ENCODE measurements around the gene TMEM131L. TPM values are rescaled to one million over a fixed set of nuclear protein-coding genes. Genes with fewer than 3 reads are reported as not detected.
"Not testable (repeated sequence)": the region's sequence is repeated elsewhere in the genome, so short reads cannot be mapped to it uniquely, and the experiment has no call there.

TMEM131L gene
- total RNA-seq, 1 donor from 2014 or later, result 7.9 TPM

DNA sequence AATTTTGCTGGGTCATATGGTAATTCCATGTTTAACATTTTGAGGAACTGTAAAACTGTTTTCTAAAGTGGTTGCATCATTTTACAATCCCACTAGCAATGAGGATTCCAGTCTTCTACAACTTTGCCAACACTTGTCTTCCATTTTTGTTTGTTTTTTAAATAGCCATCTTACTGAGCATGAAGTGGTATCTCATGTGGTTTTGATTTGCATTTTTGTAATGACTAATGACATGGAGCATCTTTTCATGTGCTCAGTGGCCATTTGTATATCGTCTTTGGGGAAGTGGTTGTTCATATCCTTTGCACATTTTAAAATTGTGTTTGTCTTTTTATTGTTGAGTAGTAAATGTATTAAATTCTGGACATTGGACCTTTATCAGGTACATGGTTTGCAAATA lies 94.7 kb downstream of the TMEM131L start:
- no peak for DNase-seq (ENCODE audit: low read depth)
- FAIRE-seq, result no peak
- peaks cover 1% of the 10 kb centered on the region for H3K36me3 ChIP-seq (ENCODE audit: control insufficient read depth, insufficient read depth, low read length)
- H3K4me3 ChIP-seq (ENCODE audit: low read depth, low read length), result no peak overlapping the region
- TF ChIP-seq CTCF (IDR thresholded peaks at IDR 0.05; ENCODE audit: insufficient read depth, low read length, severe bottlenecking), result no peak
- no peaks in the 10 kb centered on the region for H3K27me3 ChIP-seq (ENCODE audit: control insufficient read depth, insufficient read depth, low read length)

- H3K36me3 ChIP-seq (ENCODE audit: control insufficient read depth, insufficient read depth, low read length), result no peaks in the 10 kb centered on the region
- no peak for TF ChIP-seq CTCF (IDR thresholded peaks at IDR 0.05; ENCODE audit: insufficient read depth, low read length, severe bottlenecking)
- FAIRE-seq, result no peak
- DNase-seq (ENCODE audit: low read depth), result no peak
- H3K27me3 ChIP-seq (ENCODE audit: control insufficient read depth, insufficient read depth, low read length), result no peaks in the 10 kb centered on the region
- H3K4me3 ChIP-seq (ENCODE audit: low read depth, low read length), result no peak overlapping the region
Observed at GRCh38 chr4:153564630-153565525, 98.7 kb downstream of the TMEM131L start.

DNA sequence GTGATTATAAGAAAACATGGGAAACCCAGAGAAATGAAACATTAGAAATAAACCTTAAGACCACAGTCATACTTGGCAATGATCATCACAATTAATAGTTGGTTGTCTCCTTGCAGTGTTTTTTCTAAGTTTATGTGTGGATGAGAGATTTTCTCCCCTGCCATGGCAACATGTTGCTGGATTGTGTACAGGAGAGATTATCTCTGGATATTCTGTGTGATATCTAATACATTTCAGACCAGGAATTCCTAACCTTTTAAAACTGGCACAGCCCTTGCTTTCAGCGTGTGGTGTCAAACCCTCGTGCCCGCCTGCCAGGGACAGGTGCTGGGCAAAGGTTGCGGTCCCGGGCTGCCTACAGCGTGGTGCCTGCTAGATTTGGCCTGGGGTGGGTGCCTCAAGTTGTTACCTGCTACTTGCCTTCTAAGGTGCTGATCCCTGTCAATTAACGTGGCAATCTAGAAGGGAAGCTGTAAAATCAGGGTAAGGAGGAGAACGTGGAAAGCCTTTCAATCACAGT lies 100.5 kb downstream of the TMEM131L start:
- Histone ChIP-seq H3K36me3 (ENCODE audit: control insufficient read depth, insufficient read depth, low read length) (no peaks in the 10 kb centered on the region), H3K27me3 (ENCODE audit: control insufficient read depth, insufficient read depth, low read length) (no peaks in the 10 kb centered on the region), H3K4me3 (ENCODE audit: low read depth, low read length) (no peak overlapping the region)
- FAIRE-seq (no peak), DNase-seq (ENCODE audit: low read depth) (no peak)
- TF ChIP-seq CTCF (IDR thresholded peaks at IDR 0.05; ENCODE audit: insufficient read depth, low read length, severe bottlenecking), result no peak

DNA sequence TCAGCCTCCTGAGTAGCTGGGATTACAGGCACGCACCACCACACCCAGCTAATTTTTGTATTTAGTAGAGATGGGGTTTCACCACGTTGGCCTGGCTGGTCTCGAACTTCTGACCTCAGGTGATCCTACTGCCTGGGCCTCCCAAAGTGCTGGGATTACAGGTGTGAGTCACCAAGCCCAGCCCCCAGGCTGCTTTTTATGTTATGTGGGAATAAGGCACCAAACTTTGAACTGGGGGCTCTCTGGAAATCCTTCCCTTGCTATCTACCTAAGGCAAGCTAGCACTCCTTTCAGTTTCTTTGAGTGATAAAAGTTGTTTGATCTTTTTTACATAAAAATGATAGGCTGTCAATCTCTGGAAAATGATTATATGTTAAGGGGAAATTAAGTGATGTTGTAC lies 101.5 kb downstream of the TMEM131L start:
- H3K4me3 ChIP-seq (ENCODE audit: low read depth, low read length); DNase-seq (ENCODE audit: low read depth); H3K27me3 ChIP-seq (ENCODE audit: control insufficient read depth, insufficient read depth, low read length); FAIRE-seq; H3K36me3 ChIP-seq (ENCODE audit: control insufficient read depth, insufficient read depth, low read length): not testable (repeated sequence)

DNA sequence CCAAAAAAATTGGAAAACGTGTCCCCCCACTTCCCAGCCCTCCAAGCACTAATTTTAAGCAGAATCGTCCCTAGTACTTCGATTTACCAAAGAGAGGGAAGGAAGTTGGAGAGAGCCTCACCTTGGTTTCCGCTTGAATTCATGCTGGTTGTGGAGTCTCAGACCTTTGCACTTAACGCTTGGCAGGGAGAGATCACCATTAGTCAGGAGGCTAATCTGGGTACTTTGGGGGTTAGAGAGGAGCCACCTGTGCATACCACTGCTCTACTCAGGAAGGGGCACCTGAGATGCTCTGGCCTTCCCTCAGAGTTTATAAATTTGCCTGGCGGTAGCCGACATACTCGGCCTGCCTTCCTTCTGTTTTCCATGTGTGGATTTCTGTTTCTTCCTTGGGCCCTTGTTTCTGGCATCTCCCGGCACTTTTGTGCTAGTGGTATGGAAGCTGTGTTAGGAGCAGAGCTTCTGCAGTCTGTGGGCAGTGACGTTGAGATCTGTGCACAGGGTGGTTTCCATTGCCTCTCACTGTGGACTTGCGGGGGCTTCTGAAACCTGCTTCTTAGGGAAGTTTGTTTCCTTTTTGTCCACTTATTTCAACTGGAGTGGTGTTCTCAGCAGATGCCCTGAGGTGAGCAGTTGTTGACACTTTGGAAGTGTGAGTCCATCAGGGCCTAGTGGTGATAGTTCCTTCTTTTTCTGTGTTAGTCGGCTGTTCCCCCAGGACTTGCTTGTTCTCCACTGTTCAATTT lies 104.2 kb downstream of the TMEM131L start:
- FAIRE-seq (no peak), DNase-seq (ENCODE audit: low read depth) (no peak)
- TF ChIP-seq CTCF (IDR thresholded peaks at IDR 0.05; ENCODE audit: insufficient read depth, low read length, severe bottlenecking), result no peak
- H3K4me3 ChIP-seq (ENCODE audit: low read depth, low read length), result no peak overlapping the region
- no peaks in the 10 kb centered on the region for H3K36me3 ChIP-seq (ENCODE audit: control insufficient read depth, insufficient read depth, low read length)
- no peaks in the 10 kb centered on the region for H3K27me3 ChIP-seq (ENCODE audit: control insufficient read depth, insufficient read depth, low read length)

DNA sequence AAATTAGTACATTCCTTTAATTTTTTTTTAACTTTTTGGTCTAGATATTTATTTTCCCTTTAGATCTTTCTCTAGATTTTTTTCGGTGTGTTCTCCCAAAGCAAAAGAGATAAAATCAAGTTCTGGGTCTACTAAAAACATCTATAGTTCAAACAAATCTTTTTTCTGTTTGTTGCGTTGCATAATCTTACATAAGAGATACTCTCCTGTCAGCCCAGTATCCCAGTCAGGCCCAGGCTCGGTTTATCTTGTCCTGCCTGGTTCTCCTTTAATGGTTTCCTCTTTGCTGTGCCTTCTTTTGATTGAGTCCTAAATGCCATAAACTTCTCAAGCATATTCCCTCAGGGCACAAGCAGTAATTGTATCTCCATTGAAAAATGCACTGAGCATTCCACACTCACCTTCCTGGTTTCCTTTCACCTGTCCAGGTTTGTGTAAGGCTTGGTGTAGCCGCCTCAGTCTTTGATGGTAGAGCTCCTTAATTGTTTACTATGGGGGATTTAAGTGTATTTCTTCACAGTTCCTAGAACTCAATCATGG lies 104.9 kb downstream of the TMEM131L start:
- FAIRE-seq (no peak), DNase-seq (ENCODE audit: low read depth) (no peak)
- no peak for TF ChIP-seq CTCF (IDR thresholded peaks at IDR 0.05; ENCODE audit: insufficient read depth, low read length, severe bottlenecking)
- H3K27me3 ChIP-seq (ENCODE audit: control insufficient read depth, insufficient read depth, low read length), result no peaks in the 10 kb centered on the region
- H3K4me3 ChIP-seq (ENCODE audit: low read depth, low read length), result no peak overlapping the region
- H3K36me3 ChIP-seq (ENCODE audit: control insufficient read depth, insufficient read depth, low read length), result no peaks in the 10 kb centered on the region

All from bronchial epithelial cell (primary cell).